Measurements from ENCODE around the gene MAVS.
"Not testable (repeated sequence)": the region's sequence is repeated elsewhere in the genome, so short reads cannot be mapped to it uniquely, and the experiment has no call there.

The MAVS gene

DNA sequence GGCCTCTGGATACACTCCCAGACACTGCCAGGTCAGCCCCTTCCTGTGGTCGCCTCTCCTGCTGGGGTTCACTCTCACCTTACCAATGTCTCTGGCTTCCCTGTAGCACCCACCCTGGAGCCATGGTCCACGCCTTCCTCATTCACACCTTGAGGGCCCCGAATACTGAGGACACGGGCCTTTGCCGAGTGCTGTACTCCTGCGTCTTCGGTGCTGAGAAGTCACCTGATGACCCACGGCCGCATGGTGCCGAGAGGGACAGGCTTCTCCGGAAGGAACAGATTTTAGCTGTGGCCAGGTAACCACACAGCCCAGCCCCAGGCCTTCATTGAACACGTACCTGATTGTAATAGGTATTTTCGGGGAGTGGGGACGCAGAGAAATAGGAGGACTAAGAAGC lies 24.6 kb upstream of the MAVS start:
- H3K4me1 ChIP-seq (ENCODE audit: insufficient read depth, low read length), result peaks cover 5% of the 10 kb centered on the region
- no peaks in the 10 kb centered on the region for H3K36me3 ChIP-seq (ENCODE audit: insufficient read depth, low read length)
- H3K9me3 ChIP-seq (ENCODE audit: control insufficient read depth, insufficient read depth, low read length), result no peaks in the 10 kb centered on the region
- H3K9ac ChIP-seq (ENCODE audit: low read depth, low read length), result no peak overlapping the region

DNA sequence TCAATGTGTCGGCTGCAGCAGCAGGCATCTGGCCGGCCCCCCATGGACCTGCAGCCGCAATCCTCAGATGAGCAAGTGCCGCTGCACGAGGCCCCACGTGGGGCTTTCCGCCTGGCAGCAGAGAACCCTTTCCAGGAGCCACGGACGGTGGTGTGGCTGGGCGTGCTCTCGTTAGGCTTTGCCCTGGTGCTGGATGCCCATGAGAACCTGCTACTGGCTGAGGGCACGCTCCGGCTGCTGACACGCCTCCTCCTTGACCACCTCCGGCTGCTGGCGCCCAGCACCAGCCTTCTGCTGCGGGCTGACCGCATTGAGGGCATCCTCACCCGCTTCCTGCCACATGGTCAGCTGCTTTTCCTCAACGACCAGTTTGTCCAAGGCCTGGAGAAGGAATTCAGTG lies 22.8 kb upstream of the MAVS start:
- Histone ChIP-seq H3K9me3 (ENCODE audit: control insufficient read depth, insufficient read depth, low read length) (no peaks in the 10 kb centered on the region), H3K9ac (ENCODE audit: low read depth, low read length) (no peak overlapping the region), H3K4me1 (ENCODE audit: insufficient read depth, low read length) (peaks cover 5% of the 10 kb centered on the region), H3K36me3 (ENCODE audit: insufficient read depth, low read length) (no peaks in the 10 kb centered on the region)

DNA sequence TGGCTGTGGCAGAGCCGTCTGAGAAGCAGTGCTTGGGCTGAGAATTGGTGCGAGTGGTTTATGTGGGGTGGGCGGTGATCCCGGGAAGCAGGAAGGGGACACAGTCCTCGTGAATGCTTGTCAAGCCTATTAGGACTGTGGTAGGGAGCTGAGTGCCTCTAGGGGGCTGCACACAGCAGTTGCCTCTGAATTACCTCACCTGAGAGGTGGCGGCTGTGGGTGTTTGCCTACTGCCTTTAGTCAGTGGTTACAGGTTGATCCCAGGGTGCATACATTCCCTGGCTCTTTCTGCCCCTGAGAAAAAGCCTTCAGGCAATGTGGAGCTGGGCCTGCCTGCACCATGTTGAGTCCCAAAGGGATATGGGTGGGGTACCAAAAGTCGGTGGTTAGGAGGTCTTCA lies 21.1 kb upstream of the MAVS start:
- Histone ChIP-seq H3K36me3 (ENCODE audit: insufficient read depth, low read length) (no peaks in the 10 kb centered on the region), H3K4me1 (ENCODE audit: insufficient read depth, low read length) (no peaks in the 10 kb centered on the region; the same call in 1 of the 2 replicates), H3K9ac (ENCODE audit: low read depth, low read length) (no peak overlapping the region), H3K9me3 (ENCODE audit: control insufficient read depth, insufficient read depth, low read length) (no peaks in the 10 kb centered on the region)

DNA sequence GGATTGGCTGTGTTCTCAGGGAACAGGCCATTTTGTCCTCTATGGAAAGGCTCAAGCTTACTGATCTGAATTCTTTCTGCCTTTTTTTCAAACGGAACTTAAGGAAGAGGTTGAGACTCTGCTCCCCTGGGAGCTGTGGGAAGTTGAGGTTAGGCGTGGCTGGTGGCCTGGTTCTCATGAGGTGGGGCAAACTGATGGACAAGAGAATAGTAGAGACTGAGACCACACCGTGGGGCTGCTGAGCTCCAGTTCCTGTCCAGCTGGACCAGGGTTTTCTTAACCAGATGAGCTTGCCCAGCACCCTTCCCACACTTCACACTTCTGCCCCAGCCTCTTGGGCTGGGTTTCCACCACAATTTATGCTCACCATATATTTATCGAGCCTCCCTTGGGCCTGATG lies 20.2 kb upstream of the MAVS start:
- H3K4me1 ChIP-seq (ENCODE audit: insufficient read depth, low read length), result no peaks in the 10 kb centered on the region; the same call in 1 of the 2 replicates
- H3K36me3 ChIP-seq (ENCODE audit: insufficient read depth, low read length), result no peaks in the 10 kb centered on the region
- H3K9me3 ChIP-seq (ENCODE audit: control insufficient read depth, insufficient read depth, low read length), result no peaks in the 10 kb centered on the region
- H3K9ac ChIP-seq (ENCODE audit: low read depth, low read length), result no peak overlapping the region

DNA sequence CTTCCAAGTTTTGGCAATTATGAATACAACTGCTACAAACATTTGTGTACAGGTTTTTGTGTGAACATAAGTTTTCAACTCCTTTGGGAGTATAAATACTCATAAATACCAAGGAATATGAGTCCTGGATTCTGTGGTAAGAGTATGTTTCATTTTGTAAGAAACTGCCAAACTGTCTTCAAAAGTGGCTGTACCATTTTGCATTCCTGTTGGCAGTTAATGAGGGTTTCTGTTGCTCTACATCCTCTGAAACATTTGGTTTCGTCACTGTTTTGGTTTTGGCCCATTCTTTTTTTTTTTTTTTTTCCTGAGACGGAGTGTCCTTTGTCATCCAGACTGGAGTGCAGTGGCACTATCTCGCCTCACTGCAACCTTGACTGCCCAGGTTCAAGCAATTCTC lies 17.8 kb upstream of the MAVS start:
- H3K9me3 ChIP-seq (ENCODE audit: control insufficient read depth, insufficient read depth, low read length), result no peaks in the 10 kb centered on the region

DNA sequence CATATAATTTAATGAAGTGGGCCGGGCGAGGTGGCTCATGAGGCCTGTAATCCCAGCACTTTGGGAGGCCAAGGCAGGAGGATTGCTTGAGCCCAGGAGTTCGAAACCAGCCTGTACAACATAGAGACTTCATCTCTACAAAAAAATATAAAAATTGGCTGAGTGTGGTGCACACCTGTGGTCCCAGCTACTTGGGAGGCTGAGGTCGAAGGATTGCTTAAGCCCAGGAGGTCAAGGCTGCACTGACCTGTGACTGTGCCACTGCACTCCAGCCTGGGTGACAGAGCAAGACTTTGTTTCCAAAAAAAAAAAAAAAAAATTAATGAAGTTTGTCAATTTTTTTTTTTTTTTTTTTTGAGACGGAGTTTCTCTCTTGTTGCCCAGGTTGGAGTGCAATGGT lies 16.7 kb upstream of the MAVS start:
- H3K9ac ChIP-seq (ENCODE audit: low read depth, low read length); H3K9me3 ChIP-seq (ENCODE audit: control insufficient read depth, insufficient read depth, low read length); H3K36me3 ChIP-seq (ENCODE audit: insufficient read depth, low read length); H3K4me1 ChIP-seq (ENCODE audit: insufficient read depth, low read length): not testable (repeated sequence)

More for the DNA sequence above, 17.8 kb upstream of the MAVS start:
- Histone ChIP-seq H3K9ac (ENCODE audit: low read depth, low read length) (no peak overlapping the region), H3K36me3 (ENCODE audit: insufficient read depth, low read length) (no peaks in the 10 kb centered on the region), H3K4me1 (ENCODE audit: insufficient read depth, low read length) (no peaks in the 10 kb centered on the region; the same call in 1 of the 2 replicates)

DNA sequence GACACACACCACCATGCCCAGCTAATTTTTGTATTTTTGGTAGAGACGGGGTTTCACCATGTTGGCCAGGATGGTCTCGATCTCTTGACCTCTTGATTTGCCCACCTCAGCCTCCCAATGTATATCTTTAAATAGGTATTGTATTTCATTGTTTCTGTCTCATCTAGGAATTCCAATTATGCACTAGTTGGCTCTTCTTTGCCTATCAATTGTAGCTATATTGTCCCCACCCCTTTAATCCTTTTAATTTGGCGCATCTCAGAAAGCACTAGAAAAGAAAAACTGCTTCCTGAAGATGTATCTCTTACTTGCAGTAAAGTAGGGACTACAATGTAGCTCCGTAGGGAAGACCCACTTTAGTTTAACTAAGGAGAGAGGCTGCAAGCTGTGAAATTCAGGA lies 10.5 kb upstream of the MAVS start:
- no peaks in the 10 kb centered on the region for H3K4me1 ChIP-seq (ENCODE audit: insufficient read depth, low read length)
- no peaks in the 10 kb centered on the region for H3K36me3 ChIP-seq (ENCODE audit: insufficient read depth, low read length)
- H3K9me3 ChIP-seq (ENCODE audit: control insufficient read depth, insufficient read depth, low read length), result no peaks in the 10 kb centered on the region
- H3K9ac ChIP-seq (ENCODE audit: low read depth, low read length), result no peak overlapping the region

DNA sequence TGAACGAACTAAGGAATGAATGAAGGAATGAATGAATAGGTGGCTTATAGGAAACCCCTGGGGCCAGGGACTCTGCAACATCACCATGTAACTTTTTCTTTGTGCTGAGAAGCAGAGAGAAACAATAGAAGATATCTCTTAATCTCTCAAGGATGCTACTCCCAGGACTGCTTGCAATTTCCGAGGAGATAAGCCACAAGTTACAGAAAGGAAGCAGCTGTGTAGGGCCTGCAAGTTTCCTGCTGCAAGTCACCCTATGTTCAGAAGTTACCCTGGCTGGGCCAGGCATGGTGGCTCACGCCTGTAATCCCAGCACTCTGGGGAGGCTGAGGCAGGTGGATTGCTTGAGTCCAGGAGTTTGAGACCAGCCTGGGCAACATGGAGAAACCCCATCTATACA lies 7.3 kb upstream of the MAVS start:
- no peak overlapping the region for H3K9ac ChIP-seq (ENCODE audit: low read depth, low read length)
- H3K36me3 ChIP-seq (ENCODE audit: insufficient read depth, low read length), result no peaks in the 10 kb centered on the region
- H3K9me3 ChIP-seq (ENCODE audit: control insufficient read depth, insufficient read depth, low read length), result no peaks in the 10 kb centered on the region
- H3K4me1 ChIP-seq (ENCODE audit: insufficient read depth, low read length), result no peaks in the 10 kb centered on the region

DNA sequence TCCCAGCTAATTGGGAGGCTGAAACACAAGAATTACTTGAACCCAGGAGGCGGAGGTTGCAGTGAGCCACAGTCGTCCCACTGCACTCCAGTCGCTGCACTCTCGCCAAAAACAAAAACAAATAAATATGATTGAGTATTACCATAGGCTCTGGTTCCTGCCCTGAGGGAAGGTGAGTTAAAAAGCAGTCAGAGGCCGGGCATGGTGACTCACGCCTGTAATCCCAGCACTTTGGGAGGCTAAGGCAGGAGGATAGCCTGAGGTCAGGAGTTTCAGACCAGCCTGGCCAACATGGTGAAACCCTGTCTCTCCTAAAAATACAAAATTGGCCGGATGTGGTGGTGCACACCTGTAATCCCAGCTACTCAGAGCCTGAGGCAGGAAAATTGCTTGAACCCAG lies 6.4 kb upstream of the MAVS start:
- H3K4me1 ChIP-seq (ENCODE audit: insufficient read depth, low read length); H3K9ac ChIP-seq (ENCODE audit: low read depth, low read length); H3K9me3 ChIP-seq (ENCODE audit: control insufficient read depth, insufficient read depth, low read length): not testable (repeated sequence)

DNA sequence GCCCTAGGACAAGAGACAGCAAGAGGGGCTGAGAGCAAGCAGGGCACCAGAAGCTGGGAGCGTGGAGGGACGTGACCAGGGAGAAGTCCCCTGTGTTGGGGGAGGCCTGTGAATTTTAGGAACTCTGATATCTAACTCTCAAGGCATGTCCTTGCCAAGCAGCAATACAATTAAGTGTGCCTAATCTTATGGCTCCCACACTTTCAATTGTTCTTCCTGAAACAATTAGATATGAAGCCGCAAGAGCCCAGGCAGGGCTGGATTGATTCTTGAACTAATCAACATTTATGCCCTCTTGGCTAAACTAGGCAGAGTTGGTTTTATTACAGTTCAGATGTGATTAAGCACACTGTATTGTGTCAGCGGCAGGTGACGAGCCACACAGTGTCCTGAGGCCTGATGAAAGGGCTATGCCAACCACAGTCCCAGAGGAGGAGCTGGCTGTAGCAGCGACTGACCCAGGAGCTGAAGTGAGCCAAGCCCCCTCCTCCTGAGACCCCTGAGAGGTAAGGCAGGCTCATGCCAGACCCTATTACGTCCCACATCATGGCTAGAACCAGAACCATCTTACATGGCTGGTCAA lies 4.2 kb upstream of the MAVS start:
- H3K9ac ChIP-seq (ENCODE audit: low read depth, low read length), result no peak overlapping the region
- H3K36me3 ChIP-seq (ENCODE audit: insufficient read depth, low read length), result no peaks in the 10 kb centered on the region
- H3K4me1 ChIP-seq (ENCODE audit: insufficient read depth, low read length), result no peaks in the 10 kb centered on the region
- H3K9me3 ChIP-seq (ENCODE audit: control insufficient read depth, insufficient read depth, low read length), result no peaks in the 10 kb centered on the region

More for the DNA sequence above, 6.4 kb upstream of the MAVS start:
- not testable (repeated sequence) for H3K36me3 ChIP-seq (ENCODE audit: insufficient read depth, low read length)

DNA sequence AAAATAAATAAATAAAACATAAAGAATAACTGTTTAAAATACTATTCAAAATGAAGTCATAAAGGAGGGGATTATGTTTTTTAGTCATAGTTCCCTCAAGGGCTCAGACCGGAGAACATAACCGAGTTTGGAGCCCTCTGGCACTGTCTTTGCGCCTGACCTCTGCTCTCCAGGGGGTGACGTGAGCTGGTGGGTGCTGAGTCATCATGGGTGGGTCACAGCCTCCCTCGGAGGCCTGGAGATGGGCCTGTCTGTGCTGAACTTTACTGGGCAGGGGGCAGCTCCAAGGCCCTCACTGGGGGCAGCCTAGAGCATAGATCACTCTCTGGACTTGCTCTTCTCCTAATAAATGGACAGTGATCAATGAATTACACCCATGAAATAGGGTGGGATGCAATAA lies 3.1 kb upstream of the MAVS start:
- no peaks in the 10 kb centered on the region for H3K9me3 ChIP-seq (ENCODE audit: control insufficient read depth, insufficient read depth, low read length)
- no peaks in the 10 kb centered on the region for H3K4me1 ChIP-seq (ENCODE audit: insufficient read depth, low read length)
- no peak overlapping the region for H3K9ac ChIP-seq (ENCODE audit: low read depth, low read length)
- no peaks in the 10 kb centered on the region for H3K36me3 ChIP-seq (ENCODE audit: insufficient read depth, low read length)

DNA sequence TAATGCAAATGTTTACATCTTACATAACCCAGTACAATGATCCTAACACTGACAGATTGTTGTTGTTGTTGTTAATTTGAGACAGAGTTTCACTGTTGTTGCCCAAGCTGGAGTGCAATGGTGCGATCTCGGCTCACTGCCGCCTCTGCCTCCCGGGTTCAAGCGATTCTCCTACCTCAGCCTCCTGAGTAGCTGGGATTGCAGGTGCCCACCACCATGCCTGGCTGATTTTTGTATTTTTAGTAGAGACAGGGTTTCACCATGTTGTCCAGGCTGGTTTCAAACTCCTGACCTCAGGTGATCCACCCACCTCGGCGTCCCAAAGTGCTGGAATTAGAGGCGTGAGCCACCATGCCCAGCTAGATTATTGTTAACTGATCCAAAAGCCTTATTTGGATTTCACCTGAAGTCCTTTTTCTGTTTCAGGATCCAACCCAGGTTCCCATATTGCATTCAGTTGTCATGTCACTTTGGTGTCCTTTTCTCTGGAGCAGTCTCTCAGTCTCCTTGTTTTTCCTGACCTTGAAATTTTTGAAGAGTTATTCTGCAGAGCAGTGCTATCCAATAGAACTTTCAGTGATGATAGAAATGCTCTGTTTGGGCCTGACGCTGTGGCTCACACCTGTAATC lies 2.5 kb upstream of the MAVS start:
- not testable (repeated sequence) for H3K4me1 ChIP-seq (ENCODE audit: insufficient read depth, low read length); H3K9ac ChIP-seq (ENCODE audit: low read depth, low read length); H3K9me3 ChIP-seq (ENCODE audit: control insufficient read depth, insufficient read depth, low read length); H3K36me3 ChIP-seq (ENCODE audit: insufficient read depth, low read length)

DNA sequence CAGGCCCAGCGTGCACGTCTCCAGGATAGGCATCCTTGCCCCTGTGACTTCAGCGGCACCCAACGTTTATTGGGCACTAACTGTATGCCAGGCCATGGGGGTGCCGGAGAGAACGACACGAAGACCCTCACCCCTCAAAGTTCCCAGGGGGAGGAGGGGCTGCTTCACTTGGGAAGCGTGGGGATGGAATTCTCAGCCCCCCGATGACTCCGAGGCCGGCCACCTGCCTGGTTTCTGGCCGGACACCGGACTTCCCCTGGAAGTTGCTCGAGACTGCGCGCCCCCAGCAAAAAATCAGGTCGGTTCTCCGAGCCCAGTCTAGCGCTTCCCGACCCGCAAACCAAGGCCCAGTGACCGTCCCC lies 275 bp upstream of the MAVS start:
- no peaks in the 10 kb centered on the region for H3K4me1 ChIP-seq (ENCODE audit: insufficient read depth, low read length)
- H3K9me3 ChIP-seq (ENCODE audit: control insufficient read depth, insufficient read depth, low read length), result no peaks in the 10 kb centered on the region
- H3K36me3 ChIP-seq (ENCODE audit: insufficient read depth, low read length), result no peaks in the 10 kb centered on the region
- peak overlapping the region; percentile 94 for H3K9ac ChIP-seq (ENCODE audit: low read depth, low read length)

DNA sequence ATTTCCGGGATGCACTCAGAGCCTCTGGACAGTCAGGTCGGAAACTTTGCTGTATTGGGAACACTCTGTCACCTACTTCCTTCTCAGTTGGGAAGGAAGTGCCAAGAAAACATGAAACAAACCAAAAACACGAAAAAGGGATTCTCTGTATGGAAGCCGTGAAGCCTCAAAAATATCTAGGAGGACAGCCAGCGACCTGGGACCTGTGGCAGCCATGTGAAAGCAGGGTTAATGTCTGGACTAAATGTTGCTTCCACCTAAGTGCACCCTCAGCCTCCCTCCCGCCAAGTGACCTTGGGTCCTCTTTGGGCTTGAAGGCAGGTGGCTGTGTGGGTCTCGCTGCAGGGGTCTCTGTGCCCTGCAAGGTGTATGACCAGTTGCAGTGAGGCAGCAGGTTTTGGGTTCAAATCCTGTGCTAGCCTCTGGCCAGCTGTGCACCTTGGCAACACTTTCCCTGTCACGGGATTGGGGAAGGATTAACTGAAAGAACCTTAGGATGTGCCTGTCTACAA lies 851 bp downstream of the MAVS start:
- H3K36me3 ChIP-seq (ENCODE audit: insufficient read depth, low read length), result no peaks in the 10 kb centered on the region
- H3K4me1 ChIP-seq (ENCODE audit: insufficient read depth, low read length), result no peaks in the 10 kb centered on the region
- no peaks in the 10 kb centered on the region for H3K9me3 ChIP-seq (ENCODE audit: control insufficient read depth, insufficient read depth, low read length)
- H3K9ac ChIP-seq (ENCODE audit: low read depth, low read length), result peak overlapping the region; percentile 94

DNA sequence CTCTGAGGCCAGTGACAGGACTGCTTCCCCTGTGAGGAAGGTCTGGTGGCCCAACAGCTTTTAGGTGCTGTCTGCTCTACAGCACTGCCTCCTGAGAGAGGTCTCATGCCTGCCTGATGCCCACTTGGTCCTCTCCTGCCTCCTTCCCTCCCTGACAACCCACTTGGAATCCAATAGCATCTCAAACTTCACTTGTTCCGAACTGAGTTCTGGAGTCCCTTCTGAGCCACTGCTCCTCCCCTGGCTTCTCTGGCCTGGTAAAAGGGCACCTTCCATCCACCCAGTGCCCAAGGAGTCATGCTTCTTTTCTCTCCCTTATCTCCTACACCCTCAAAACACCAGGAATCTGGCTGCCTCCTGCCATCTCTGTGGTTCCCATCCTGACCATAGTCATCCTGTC lies 1.9 kb downstream of the MAVS start:
- no peaks in the 10 kb centered on the region for H3K9me3 ChIP-seq (ENCODE audit: control insufficient read depth, insufficient read depth, low read length)
- H3K9ac ChIP-seq (ENCODE audit: low read depth, low read length), result no peak overlapping the region
- no peaks in the 10 kb centered on the region for H3K36me3 ChIP-seq (ENCODE audit: insufficient read depth, low read length)
- no peaks in the 10 kb centered on the region for H3K4me1 ChIP-seq (ENCODE audit: insufficient read depth, low read length)

Data from ES-I3 (cell line).